ENCODE results near the gene TRANK1. TPM values are rescaled to one million over a fixed set of nuclear protein-coding genes. Genes with fewer than 3 reads are reported as not detected.

Gene TRANK1
- total RNA-seq, 1 donor from 2014 or later, result 5.7 TPM

- H3K9ac ChIP-seq (ENCODE audit: low read depth in 1 of 3, low read length in 3 of 3), result no peak overlapping the region
- H3K36me3 ChIP-seq (ENCODE audit: control insufficient read depth in 3 of 3, insufficient read depth in 3 of 3, low read length in 3 of 3), result peaks cover 3 to 25% (median 8%) of the 10 kb centered on the region in 3 donors
- no peaks in the 10 kb centered on the region for H3K4me1 ChIP-seq (ENCODE audit: control insufficient read depth in 3 of 3, insufficient read depth in 3 of 3, low read length in 3 of 3)
- H3K9me3 ChIP-seq (ENCODE audit: control insufficient read depth in 3 of 3, low read length in 3 of 3), result no peaks in the 10 kb centered on the region
- H3K27me3 ChIP-seq (ENCODE audit: control insufficient read depth in 3 of 3, insufficient read depth in 3 of 3, low read length in 3 of 3), result no peaks in the 10 kb centered on the region
- H3K4me3 ChIP-seq (ENCODE audit: low read length in 3 of 3), result no peak overlapping the region
- H3K27ac ChIP-seq (ENCODE audit: low read depth, low read length), result no peak overlapping the region
These were observed 111.6 kb downstream of the TRANK1 start for GRCh38 chr3:36833160-36833814.

GRCh38 chr3:36832406-36832805, 112.4 kb downstream of the TRANK1 start:
- H3K4me1 ChIP-seq (ENCODE audit: control insufficient read depth in 3 of 3, insufficient read depth in 3 of 3, low read length in 3 of 3), result no peaks in the 10 kb centered on the region
- no peak overlapping the region for H3K4me3 ChIP-seq (ENCODE audit: low read length in 3 of 3)
- no peaks in the 10 kb centered on the region for H3K9me3 ChIP-seq (ENCODE audit: control insufficient read depth in 3 of 3, low read length in 3 of 3)
- H3K9ac ChIP-seq (ENCODE audit: low read depth in 1 of 3, low read length in 3 of 3), result no peak overlapping the region
- H3K27ac ChIP-seq (ENCODE audit: low read depth, low read length), result no peak overlapping the region
- no peaks in the 10 kb centered on the region for H3K27me3 ChIP-seq (ENCODE audit: control insufficient read depth in 3 of 3, insufficient read depth in 3 of 3, low read length in 3 of 3)
- peaks cover 3 to 20% (median 6%) of the 10 kb centered on the region in 3 donors for H3K36me3 ChIP-seq (ENCODE audit: control insufficient read depth in 3 of 3, insufficient read depth in 3 of 3, low read length in 3 of 3)

- H3K36me3 ChIP-seq (ENCODE audit: control insufficient read depth in 3 of 3, insufficient read depth in 3 of 3, low read length in 3 of 3), result peaks cover 2 to 7% (median 3%) of the 10 kb centered on the region in 3 donors
- no peak overlapping the region for H3K4me3 ChIP-seq (ENCODE audit: low read length in 3 of 3)
- H3K9me3 ChIP-seq (ENCODE audit: control insufficient read depth in 3 of 3, low read length in 3 of 3), result no peaks in the 10 kb centered on the region
- H3K4me1 ChIP-seq (ENCODE audit: control insufficient read depth in 3 of 3, insufficient read depth in 3 of 3, low read length in 3 of 3), result no peaks in the 10 kb centered on the region
- H3K9ac ChIP-seq (ENCODE audit: low read depth in 1 of 3, low read length in 3 of 3), result no peak overlapping the region
- H3K27me3 ChIP-seq (ENCODE audit: control insufficient read depth in 3 of 3, insufficient read depth in 3 of 3, low read length in 3 of 3), result no peaks in the 10 kb centered on the region
- no peak overlapping the region for H3K27ac ChIP-seq (ENCODE audit: low read depth, low read length)
These were observed 117.7 kb downstream of the TRANK1 start for GRCh38 chr3:36827133-36827532.

- Histone ChIP-seq H3K27ac (ENCODE audit: low read depth, low read length) (no peak overlapping the region), H3K4me3 (ENCODE audit: low read length in 3 of 3) (no peak overlapping the region), H3K27me3 (ENCODE audit: control insufficient read depth in 3 of 3, insufficient read depth in 3 of 3, low read length in 3 of 3) (no peaks in the 10 kb centered on the region), H3K9me3 (ENCODE audit: control insufficient read depth in 3 of 3, low read length in 3 of 3) (no peaks in the 10 kb centered on the region), H3K4me1 (ENCODE audit: control insufficient read depth in 3 of 3, insufficient read depth in 3 of 3, low read length in 3 of 3) (no peaks in the 10 kb centered on the region), H3K9ac (ENCODE audit: low read depth in 1 of 3, low read length in 3 of 3) (no peak overlapping the region), H3K36me3 (ENCODE audit: control insufficient read depth in 3 of 3, insufficient read depth in 3 of 3, low read length in 3 of 3) (peaks cover 0 to 3% (median under 1%) of the 10 kb centered on the region in 3 donors)
These were observed 118.6 kb downstream of the TRANK1 start for GRCh38 chr3:36826240-36826639.

GRCh38 chr3:36824443-36824842, 120.4 kb downstream of the TRANK1 start:
- no peak overlapping the region for H3K27ac ChIP-seq (ENCODE audit: low read depth, low read length)
- no peaks in the 10 kb centered on the region for H3K9me3 ChIP-seq (ENCODE audit: control insufficient read depth in 3 of 3, low read length in 3 of 3)
- no peaks in the 10 kb centered on the region for H3K4me1 ChIP-seq (ENCODE audit: control insufficient read depth in 3 of 3, insufficient read depth in 3 of 3, low read length in 3 of 3)
- no peaks in the 10 kb centered on the region for H3K27me3 ChIP-seq (ENCODE audit: control insufficient read depth in 3 of 3, insufficient read depth in 3 of 3, low read length in 3 of 3)
- H3K9ac ChIP-seq (ENCODE audit: low read depth in 1 of 3, low read length in 3 of 3), result no peak overlapping the region
- H3K4me3 ChIP-seq (ENCODE audit: low read length in 3 of 3), result no peak overlapping the region
- H3K36me3 ChIP-seq (ENCODE audit: control insufficient read depth in 3 of 3, insufficient read depth in 3 of 3, low read length in 3 of 3), result no peaks in the 10 kb centered on the region

- Histone ChIP-seq H3K9ac (ENCODE audit: low read depth in 1 of 3, low read length in 3 of 3) (no peak overlapping the region), H3K27me3 (ENCODE audit: control insufficient read depth in 3 of 3, insufficient read depth in 3 of 3, low read length in 3 of 3) (no peaks in the 10 kb centered on the region), H3K27ac (ENCODE audit: low read depth, low read length) (no peak overlapping the region), H3K4me3 (ENCODE audit: low read length in 3 of 3) (no peak overlapping the region), H3K4me1 (ENCODE audit: control insufficient read depth in 3 of 3, insufficient read depth in 3 of 3, low read length in 3 of 3) (no peaks in the 10 kb centered on the region), H3K36me3 (ENCODE audit: control insufficient read depth in 3 of 3, insufficient read depth in 3 of 3, low read length in 3 of 3) (no peaks in the 10 kb centered on the region), H3K9me3 (ENCODE audit: control insufficient read depth in 3 of 3, low read length in 3 of 3) (no peaks in the 10 kb centered on the region)
These were observed 121.0 kb downstream of the TRANK1 start for GRCh38 chr3:36823806-36824205.

- H3K9ac ChIP-seq (ENCODE audit: low read depth in 1 of 3, low read length in 3 of 3), result no peak overlapping the region
These were observed 124.8 kb downstream of the TRANK1 start for GRCh38 chr3:36820083-36820482.

GRCh38 chr3:36817806-36818533, 126.9 kb downstream of the TRANK1 start:
- Histone ChIP-seq H3K9ac (ENCODE audit: low read depth in 1 of 3, low read length in 3 of 3) (no peak overlapping the region), H3K27me3 (ENCODE audit: control insufficient read depth in 3 of 3, insufficient read depth in 3 of 3, low read length in 3 of 3) (no peaks in the 10 kb centered on the region), H3K4me1 (ENCODE audit: control insufficient read depth in 3 of 3, insufficient read depth in 3 of 3, low read length in 3 of 3) (no peaks in the 10 kb centered on the region), H3K27ac (ENCODE audit: low read depth, low read length) (no peak overlapping the region), H3K36me3 (ENCODE audit: control insufficient read depth in 3 of 3, insufficient read depth in 3 of 3, low read length in 3 of 3) (no peaks in the 10 kb centered on the region), H3K4me3 (ENCODE audit: low read length in 3 of 3) (no peak overlapping the region), H3K9me3 (ENCODE audit: control insufficient read depth in 3 of 3, low read length in 3 of 3) (no peaks in the 10 kb centered on the region)

More at GRCh38 chr3:36820083-36820482, 124.8 kb downstream of the TRANK1 start:
- H3K36me3 ChIP-seq (ENCODE audit: control insufficient read depth in 3 of 3, insufficient read depth in 3 of 3, low read length in 3 of 3), result no peaks in the 10 kb centered on the region
- no peak overlapping the region for H3K4me3 ChIP-seq (ENCODE audit: low read length in 3 of 3)
- no peaks in the 10 kb centered on the region for H3K27me3 ChIP-seq (ENCODE audit: control insufficient read depth in 3 of 3, insufficient read depth in 3 of 3, low read length in 3 of 3)
- H3K9me3 ChIP-seq (ENCODE audit: control insufficient read depth in 3 of 3, low read length in 3 of 3), result no peaks in the 10 kb centered on the region
- no peak overlapping the region for H3K27ac ChIP-seq (ENCODE audit: low read depth, low read length)
- no peaks in the 10 kb centered on the region for H3K4me1 ChIP-seq (ENCODE audit: control insufficient read depth in 3 of 3, insufficient read depth in 3 of 3, low read length in 3 of 3)

- H3K27me3 ChIP-seq (ENCODE audit: control insufficient read depth in 3 of 3, insufficient read depth in 3 of 3, low read length in 3 of 3), result no peaks in the 10 kb centered on the region
- H3K27ac ChIP-seq (ENCODE audit: low read depth, low read length), result no peak overlapping the region
- H3K9ac ChIP-seq (ENCODE audit: low read depth in 1 of 3, low read length in 3 of 3), result no peak overlapping the region
- H3K4me3 ChIP-seq (ENCODE audit: low read length in 3 of 3), result no peak overlapping the region
- no peaks in the 10 kb centered on the region for H3K4me1 ChIP-seq (ENCODE audit: control insufficient read depth in 3 of 3, insufficient read depth in 3 of 3, low read length in 3 of 3)
- H3K9me3 ChIP-seq (ENCODE audit: control insufficient read depth in 3 of 3, low read length in 3 of 3), result peaks cover 0 to 2% (median 0%) of the 10 kb centered on the region in 3 donors
- H3K36me3 ChIP-seq (ENCODE audit: control insufficient read depth in 3 of 3, insufficient read depth in 3 of 3, low read length in 3 of 3), result no peaks in the 10 kb centered on the region
These were observed 129.5 kb downstream of the TRANK1 start for GRCh38 chr3:36815375-36815774.

GRCh38 chr3:36814776-36815175, 130.1 kb downstream of the TRANK1 start:
- Histone ChIP-seq H3K4me1 (ENCODE audit: control insufficient read depth in 3 of 3, insufficient read depth in 3 of 3, low read length in 3 of 3) (no peaks in the 10 kb centered on the region), H3K36me3 (ENCODE audit: control insufficient read depth in 3 of 3, insufficient read depth in 3 of 3, low read length in 3 of 3) (no peaks in the 10 kb centered on the region), H3K9me3 (ENCODE audit: control insufficient read depth in 3 of 3, low read length in 3 of 3) (peaks cover 0 to 2% (median 0%) of the 10 kb centered on the region in 3 donors), H3K27me3 (ENCODE audit: control insufficient read depth in 3 of 3, insufficient read depth in 3 of 3, low read length in 3 of 3) (no peaks in the 10 kb centered on the region), H3K9ac (ENCODE audit: low read depth in 1 of 3, low read length in 3 of 3) (no peak overlapping the region), H3K4me3 (ENCODE audit: low read length in 3 of 3) (no peak overlapping the region), H3K27ac (ENCODE audit: low read depth, low read length) (no peak overlapping the region)

All from skeletal muscle tissue (tissue), 4 donors.